HepG2 (cell line): ENCODE results near the gene STARD10. TPM values are rescaled to one million over a fixed set of nuclear protein-coding genes. Genes with fewer than 3 reads are reported as not detected.

Experiments used
- CCDC6 ChIP-seq: sonication (generic); formaldehyde crosslinking; IDR thresholded peaks from 2 replicates; pipeline ENCODE4 v1.8.1; 2022; ENCODE audit warnings: mild to moderate bottlenecking, missing genetic modification reagents, moderate library complexity
- CREB1 ChIP-seq, 2 experiments: fragments of 450-650 bp in 1 of 2; IDR thresholded peaks; 2 replicates each; pipeline ENCODE4 v1.6.1; 2016 to 2017; ENCODE audit warnings: control low read depth in 1 of 2, mild to moderate bottlenecking in 1 of 2, missing compliant biosample characterization in 1 of 2, missing genetic modification characterization in 1 of 2
- DNMT3B ChIP-seq: conservative IDR thresholded peaks from 2 replicates; pipeline ENCODE4 v1.6.1; 2016; ENCODE audit warnings: missing biosample characterization, control low read depth
- FOXO1 ChIP-seq: sonication (generic); formaldehyde crosslinking; IDR thresholded peaks from 2 replicates; pipeline ENCODE4 v1.4.0; 2020; ENCODE audit warnings: missing genetic modification reagents
- MAFF ChIP-seq: IDR thresholded peaks from 2 replicates; pipeline ENCODE4 v1.6.1; 2011; ENCODE audit warnings: low read depth, low read length, improper control_type of control experiment
- MXI1 ChIP-seq: IDR thresholded peaks from 3 replicates; pipeline ENCODE4 v1.6.1; 2012; ENCODE audit warnings: low read depth, low read length, inconsistent platforms, borderline replicate concordance
- MYPOP ChIP-seq: sonication (generic); formaldehyde crosslinking; IDR thresholded peaks from 2 replicates; pipeline ENCODE4 v1.8.1; 2023; ENCODE audit warnings: mild to moderate bottlenecking, moderate library complexity, missing genetic modification reagents
- NFRKB ChIP-seq: fragments of 450-650 bp; IDR thresholded peaks from 2 replicates; pipeline ENCODE4 v1.6.1; 2017
- NONO ChIP-seq, 2 experiments: fragments of 450-650 bp in 1 of 2; sonication (generic) in 1 of 2; formaldehyde crosslinking in 1 of 2; IDR thresholded peaks in 1 of 2; conservative IDR thresholded peaks in 1 of 2; 2 replicates each; pipeline versions ENCODE4 v1.6.1 to v1.8.0; 2017 to 2022; ENCODE audit warnings: mild to moderate bottlenecking in 1 of 2, missing genetic modification reagents in 1 of 2, moderate library complexity in 1 of 2
- ONECUT2 ChIP-seq: sonication (generic); formaldehyde crosslinking; IDR thresholded peaks from 2 replicates; pipeline ENCODE4 v1.4.0; 2020; ENCODE audit warnings: missing genetic modification reagents
- PHF8 ChIP-seq: sonication (generic); formaldehyde crosslinking; IDR thresholded peaks from 2 replicates; pipeline ENCODE4 v1.5.0; 2020; ENCODE audit warnings: missing genetic modification reagents
- POGZ ChIP-seq: sonication (generic); formaldehyde crosslinking; IDR thresholded peaks from 2 replicates; pipeline ENCODE4 v1.4.0; 2020; ENCODE audit warnings: mild to moderate bottlenecking, missing genetic modification reagents
- PRDM4 ChIP-seq: sonication (generic); formaldehyde crosslinking; IDR thresholded peaks from 2 replicates; pipeline ENCODE4 v1.9.0; 2021; ENCODE audit warnings: missing genetic modification reagents, borderline replicate concordance
- PTBP1 ChIP-seq: fragments of 200-400 bp; formaldehyde crosslinking; IDR thresholded peaks from 2 replicates; pipeline ENCODE4 v1.6.1; 2018; ENCODE audit warnings: low read length, low read depth; ENCODE audit not compliant: poor library complexity, severe bottlenecking
- SSRP1 ChIP-seq: IDR thresholded peaks from 2 replicates; pipeline ENCODE4 v1.6.1; 2016; ENCODE audit warnings: control low read depth
- ZFP36 ChIP-seq: fragments of 150-350 bp; IDR thresholded peaks from 2 replicates; pipeline ENCODE4 v1.6.1; 2018; ENCODE audit warnings: borderline replicate concordance, low read length, low read depth; ENCODE audit not compliant: partially characterized antibody
- ZKSCAN5 ChIP-seq: sonication (generic); formaldehyde crosslinking; IDR thresholded peaks from 2 replicates; pipeline ENCODE4 v1.5.1; 2020; ENCODE audit warnings: mild to moderate bottlenecking, missing genetic modification reagents
- ZNF136 ChIP-seq: sonication (generic); formaldehyde crosslinking; IDR thresholded peaks from 2 replicates; pipeline ENCODE4 v1.8.1; 2022; ENCODE audit warnings: low read depth, mild to moderate bottlenecking, moderate library complexity, missing genetic modification reagents
- ZNF17 ChIP-seq: sonication (generic); formaldehyde crosslinking; IDR thresholded peaks from 2 replicates; pipeline ENCODE4 v1.5.0; 2020; ENCODE audit warnings: mild to moderate bottlenecking, missing genetic modification reagents
- ZNF543 ChIP-seq: sonication (generic); formaldehyde crosslinking; IDR thresholded peaks from 2 replicates; pipeline ENCODE4 v1.4.0; 2020; ENCODE audit warnings: mild to moderate bottlenecking, missing genetic modification reagents
- ZNF556 ChIP-seq: sonication (generic); formaldehyde crosslinking; IDR thresholded peaks from 2 replicates; pipeline ENCODE4 v1.4.0; 2020; ENCODE audit warnings: mild to moderate bottlenecking, missing genetic modification reagents, borderline replicate concordance
- ZNF747 ChIP-seq: sonication (generic); formaldehyde crosslinking; IDR thresholded peaks from 2 replicates; pipeline ENCODE4 v1.8.1; 2023; ENCODE audit warnings: missing genetic modification reagents, mild to moderate bottlenecking, borderline replicate concordance
- ZNF761 ChIP-seq: sonication (generic); formaldehyde crosslinking; conservative IDR thresholded peaks from 2 replicates; pipeline ENCODE4 v1.4.0; 2020; ENCODE audit warnings: mild to moderate bottlenecking, missing genetic modification reagents
- ZNF800 ChIP-seq: sonication (generic); formaldehyde crosslinking; IDR thresholded peaks from 2 replicates; pipeline ENCODE4 v1.4.0; 2020; ENCODE audit warnings: missing genetic modification reagents
- polyA plus RNA-seq, 8 experiments: library from polyadenylated mRNA; depleted of rRNA in 3 of 8; stranded (reverse) in 7 of 8; unstranded in 1 of 8; fragments of >200 nt; fragmentation: Illumina TruSeq in 4 of 8; extraction: Trizol in 4 of 8; gene quantifications; 2 replicates each; pipeline versions ENCODE4 v1.2.1 to v1.2.3, GENCODE V29; 2011 to 2016; ENCODE audit warnings: low read depth in 4 of 8, missing spikeins in 1 of 8, mixed read lengths in 1 of 8; ENCODE audit not compliant: insufficient read depth in 1 of 8
- total RNA-seq, 5 experiments: library from RNA; depleted of rRNA; stranded (reverse); fragments of >200 nt; fragmentation: Illumina TruSeq; extraction: Trizol; gene quantifications; 2 replicates each; pipeline ENCODE4 v1.2.3, GENCODE V29; 2016; ENCODE audit warnings: low read depth in 1 of 5

Gene STARD10
- total and polyA plus RNA-seq, 2 of the 13 experiments (the other 11 are each of a cell fraction or from before 2014, with no cell fraction given) = 260 to 341 TPM

GRCh38 chr11:72750086-72750485 lies 43.8 kb downstream of the STARD10 start (continued):
- TF ChIP-seq MYPOP (no peak), ONECUT2 (CRISPR knock-in tag) (no peak), ZNF136 (CRISPR knock-in tag) (no peak), NFRKB (no peak), PRDM4 (CRISPR knock-in tag) (no peak), POGZ (CRISPR knock-in tag) (no peak), CREB1 (IDR thresholded peaks at IDR 0.05) (no peak), CREB1 (CRISPR knock-in tag; IDR thresholded peaks at IDR 0.05) (no peak), MAFF (no peak), FOXO1 (CRISPR knock-in tag) (no peak), ZNF17 (CRISPR knock-in tag) (no peak), ZKSCAN5 (no peak), ZNF543 (CRISPR knock-in tag) (peak; percentile 64; the same call in 1 of the 2 replicates), ZNF556 (no peak; the same call in 1 of the 2 replicates), ZFP36 (no peak), MXI1 (no peak), PHF8 (CRISPR knock-in tag) (peak; percentile 58), ZNF747 (CRISPR knock-in tag) (no peak), ZNF800 (no peak), PTBP1 (no peak), SSRP1 (CRISPR knock-in tag) (no peak), CCDC6 (CRISPR knock-in tag) (no peak), DNMT3B (CRISPR knock-in tag) (no peak), NONO (IDR thresholded peaks at IDR 0.05) (no peak), NONO (CRISPR knock-in tag; conservative IDR thresholded peaks at IDR 0.05) (0 out of 2 replicates have a peak, but pooled peaks have one; percentile 32), ZNF761 (CRISPR knock-in tag) (0 out of 2 replicates have a peak, but pooled peaks have one; percentile 29)
